SU-DHL-6 (cell line): ENCODE results near the gene G2E3.

ENCODE experiments used
- H2AFZ ChIP-seq: fragments of 200-600 bp; sonication (generic); 2 replicates; pipeline ENCODE4 v1.6.1; 2014; ENCODE audit warnings: low read depth, mild to moderate bottlenecking, moderate library complexity, mixed read lengths, antibody characterized with exemption, low read length; ENCODE audit not compliant: severe bottlenecking
- H3F3A ChIP-seq: fragments of 200-600 bp; shearing (Covaris generic); 2 replicates; pipeline ENCODE4 v1.6.0; 2016; ENCODE audit warnings: antibody characterized with exemption, mild to moderate bottlenecking; ENCODE audit not compliant: insufficient read depth
- H3K27ac ChIP-seq: fragments of 200-600 bp; sonication (generic); 2 replicates; pipeline ENCODE4 v1.5.1; 2016; ENCODE audit warnings: low read depth, mild to moderate bottlenecking, low read length, moderate library complexity, mixed read lengths
- H3K27me3 ChIP-seq: fragments of 200-600 bp; sonication (generic), shearing (Covaris generic); 2 replicates; pipeline ENCODE4 v1.6.0; 2014; ENCODE audit warnings: mild to moderate bottlenecking, low read length
- H3K36me3 ChIP-seq: fragments of 200-600 bp; sonication (generic); 2 replicates; pipeline ENCODE4 v1.6.1; 2014; ENCODE audit warnings: mild to moderate bottlenecking, low read length, mixed read lengths
- H3K4me2 ChIP-seq: fragments of 300-600, 200-600 bp; shearing (Covaris generic), sonication (generic); 2 replicates; pipeline ENCODE4 v1.6.0; 2014; ENCODE audit warnings: low read length, low read depth, mild to moderate bottlenecking; ENCODE audit not compliant: poor library complexity, severe bottlenecking
- H3K4me3 ChIP-seq: fragments of 200-600 bp; sonication (generic); 2 replicates; pipeline ENCODE4 v1.5.1; 2014; ENCODE audit warnings: antibody characterized with exemption, low read length, mild to moderate bottlenecking, mixed read lengths; ENCODE audit not compliant: insufficient read depth, poor library complexity, severe bottlenecking
- H3K79me2 ChIP-seq: fragments of 200-600 bp; sonication (generic); 2 replicates; pipeline ENCODE4 v1.6.1; 2014; ENCODE audit warnings: mild to moderate bottlenecking, low read length, moderate library complexity; ENCODE audit not compliant: insufficient read depth
- H3K9ac ChIP-seq: fragments of 200-600 bp; sonication (generic); 2 replicates; pipeline ENCODE4 v1.7.0; 2014; ENCODE audit warnings: mild to moderate bottlenecking, low read length
- H3K9me2 ChIP-seq: fragments of 200-600 bp; sonication (generic); replicated peaks from 2 replicates; pipeline ENCODE4 v1.6.1; 2014; ENCODE audit warnings: low read length; ENCODE audit not compliant: insufficient read depth
- H3K9me3 ChIP-seq: fragments of 200-600 bp; sonication (generic); 2 replicates; pipeline ENCODE4 v1.6.1; 2014; ENCODE audit warnings: low read length, mixed read lengths; ENCODE audit not compliant: insufficient read depth
- H4K20me1 ChIP-seq: fragments of 200-600 bp; sonication (generic); 2 replicates; pipeline ENCODE4 v1.6.1; 2014; ENCODE audit warnings: low read depth, mild to moderate bottlenecking, antibody characterized with exemption, low read length, moderate library complexity, mixed read lengths
- EZH2phosphoT487 ChIP-seq: fragments of 200-600 bp; sonication (generic), shearing (Covaris generic); conservative IDR thresholded peaks from 2 replicates; pipeline ENCODE4 v1.6.1; 2018; ENCODE audit warnings: mild to moderate bottlenecking, antibody characterized with exemption, low read length, moderate library complexity, mixed read lengths
- TF ChIP-seq, protein P1 (sequence below): fragments of 200-600 bp; sonication (generic); IDR thresholded peaks from one replicate; pipeline ENCODE4 v1.5.1; 2017; ENCODE audit warnings: antibody characterized with exemption, mild to moderate bottlenecking, low read length, moderate library complexity; ENCODE audit not compliant: insufficient read depth, poor library complexity, severe bottlenecking

Gene G2E3, protein sequence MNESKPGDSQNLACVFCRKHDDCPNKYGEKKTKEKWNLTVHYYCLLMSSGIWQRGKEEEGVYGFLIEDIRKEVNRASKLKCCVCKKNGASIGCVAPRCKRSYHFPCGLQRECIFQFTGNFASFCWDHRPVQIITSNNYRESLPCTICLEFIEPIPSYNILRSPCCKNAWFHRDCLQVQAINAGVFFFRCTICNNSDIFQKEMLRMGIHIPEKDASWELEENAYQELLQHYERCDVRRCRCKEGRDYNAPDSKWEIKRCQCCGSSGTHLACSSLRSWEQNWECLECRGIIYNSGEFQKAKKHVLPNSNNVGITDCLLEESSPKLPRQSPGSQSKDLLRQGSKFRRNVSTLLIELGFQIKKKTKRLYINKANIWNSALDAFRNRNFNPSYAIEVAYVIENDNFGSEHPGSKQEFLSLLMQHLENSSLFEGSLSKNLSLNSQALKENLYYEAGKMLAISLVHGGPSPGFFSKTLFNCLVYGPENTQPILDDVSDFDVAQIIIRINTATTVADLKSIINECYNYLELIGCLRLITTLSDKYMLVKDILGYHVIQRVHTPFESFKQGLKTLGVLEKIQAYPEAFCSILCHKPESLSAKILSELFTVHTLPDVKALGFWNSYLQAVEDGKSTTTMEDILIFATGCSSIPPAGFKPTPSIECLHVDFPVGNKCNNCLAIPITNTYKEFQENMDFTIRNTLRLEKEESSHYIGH

DNA sequence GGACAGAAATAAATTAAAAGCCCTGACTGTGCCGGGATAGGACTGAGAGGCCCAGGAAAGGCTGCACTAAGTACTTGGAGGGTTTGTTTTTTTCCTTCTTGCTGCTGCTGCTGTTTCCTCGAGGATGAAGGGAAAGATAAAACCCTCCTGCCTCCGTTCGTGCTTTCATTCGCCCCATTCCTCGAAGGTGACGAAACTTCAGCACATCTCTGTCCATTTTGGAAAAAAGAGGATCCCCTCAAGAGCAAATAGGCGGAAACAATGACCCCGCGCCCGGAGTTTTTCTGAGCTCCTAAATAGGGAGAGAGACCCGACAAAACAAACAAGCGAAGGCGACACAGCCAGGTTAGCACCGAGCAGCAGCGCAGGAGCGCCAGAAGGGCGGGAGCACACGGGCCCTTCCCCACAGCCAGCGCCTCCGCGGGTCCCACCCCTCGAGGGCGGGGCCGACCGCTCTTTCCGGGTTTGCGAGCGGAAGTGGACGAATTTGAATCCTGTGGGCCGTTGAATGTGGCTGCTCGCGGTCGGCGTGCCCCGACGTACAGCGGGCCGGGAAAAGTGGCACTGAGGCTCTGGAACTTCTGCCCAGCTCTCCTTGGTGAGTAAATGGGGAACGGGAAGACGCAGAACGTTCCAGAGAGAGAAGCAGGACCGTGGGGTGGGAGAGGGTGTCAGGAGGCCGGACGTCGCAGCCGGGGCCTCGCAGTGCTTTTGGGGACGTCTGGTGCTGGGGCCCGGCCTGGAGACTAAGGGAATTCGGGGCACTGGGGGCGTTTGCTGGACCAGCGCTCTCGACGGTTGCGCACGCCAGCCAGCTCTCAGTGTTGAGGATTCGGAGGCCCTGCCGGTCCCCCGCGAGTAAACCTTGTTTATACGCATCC, at the start of gene G2E3:
TSS of gene G2E3 (plus strand) at position 484 of the 881 bp plus-strand sequence. CDS start 21,922 bp downstream, outside the sequence.
- peak within 1 kb of the TSS; percentile 96 for H3K4me2 ChIP-seq
- no peak for TF ChIP-seq EZH2phosphoT487
- TF ChIP-seq, protein P1, sequence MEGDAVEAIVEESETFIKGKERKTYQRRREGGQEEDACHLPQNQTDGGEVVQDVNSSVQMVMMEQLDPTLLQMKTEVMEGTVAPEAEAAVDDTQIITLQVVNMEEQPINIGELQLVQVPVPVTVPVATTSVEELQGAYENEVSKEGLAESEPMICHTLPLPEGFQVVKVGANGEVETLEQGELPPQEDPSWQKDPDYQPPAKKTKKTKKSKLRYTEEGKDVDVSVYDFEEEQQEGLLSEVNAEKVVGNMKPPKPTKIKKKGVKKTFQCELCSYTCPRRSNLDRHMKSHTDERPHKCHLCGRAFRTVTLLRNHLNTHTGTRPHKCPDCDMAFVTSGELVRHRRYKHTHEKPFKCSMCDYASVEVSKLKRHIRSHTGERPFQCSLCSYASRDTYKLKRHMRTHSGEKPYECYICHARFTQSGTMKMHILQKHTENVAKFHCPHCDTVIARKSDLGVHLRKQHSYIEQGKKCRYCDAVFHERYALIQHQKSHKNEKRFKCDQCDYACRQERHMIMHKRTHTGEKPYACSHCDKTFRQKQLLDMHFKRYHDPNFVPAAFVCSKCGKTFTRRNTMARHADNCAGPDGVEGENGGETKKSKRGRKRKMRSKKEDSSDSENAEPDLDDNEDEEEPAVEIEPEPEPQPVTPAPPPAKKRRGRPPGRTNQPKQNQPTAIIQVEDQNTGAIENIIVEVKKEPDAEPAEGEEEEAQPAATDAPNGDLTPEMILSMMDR, result no peak
- H3K36me3 ChIP-seq, result peaks cover 8% of the 10 kb centered on the region

GRCh38 chr14:30517737-30518136, 41.2 kb upstream of the G2E3 start:
- no peaks in the 10 kb centered on the region for H3K9me3 ChIP-seq
- H3K27me3 ChIP-seq, result no peaks in the 10 kb centered on the region
- H3K4me3 ChIP-seq, result no peak overlapping the region
- H4K20me1 ChIP-seq, result no peaks in the 10 kb centered on the region
- H3K79me2 ChIP-seq, result no peaks in the 10 kb centered on the region
- no peak overlapping the region for H3K4me2 ChIP-seq
- no peak overlapping the region for H2AFZ ChIP-seq
- H3K9me2 ChIP-seq, result no peaks in the 10 kb centered on the region
- H3F3A ChIP-seq, result no peaks in the 10 kb centered on the region
- no peak overlapping the region for H3K27ac ChIP-seq
- H3K9ac ChIP-seq, result no peak overlapping the region
- TF ChIP-seq, protein P1, result no peak
- no peak for TF ChIP-seq EZH2phosphoT487
- H3K36me3 ChIP-seq, result no peaks in the 10 kb centered on the region

More for the DNA sequence above, at the start of gene G2E3:
- Histone ChIP-seq H3K9ac (peak within 1 kb of the TSS; percentile 84), H3K9me3 (no peaks in the 10 kb centered on the region), H3K27me3 (no peaks in the 10 kb centered on the region), H3K9me2 (no peaks in the 10 kb centered on the region), H4K20me1 (peaks cover 19% of the 10 kb centered on the region), H3K79me2 (peaks cover 48% of the 10 kb centered on the region), H3K27ac (peak within 1 kb of the TSS; percentile 76), H2AFZ (peak within 1 kb of the TSS; percentile 95), H3K4me3 (peak within 1 kb of the TSS; percentile 95), H3F3A (no peaks in the 10 kb centered on the region)

DNA sequence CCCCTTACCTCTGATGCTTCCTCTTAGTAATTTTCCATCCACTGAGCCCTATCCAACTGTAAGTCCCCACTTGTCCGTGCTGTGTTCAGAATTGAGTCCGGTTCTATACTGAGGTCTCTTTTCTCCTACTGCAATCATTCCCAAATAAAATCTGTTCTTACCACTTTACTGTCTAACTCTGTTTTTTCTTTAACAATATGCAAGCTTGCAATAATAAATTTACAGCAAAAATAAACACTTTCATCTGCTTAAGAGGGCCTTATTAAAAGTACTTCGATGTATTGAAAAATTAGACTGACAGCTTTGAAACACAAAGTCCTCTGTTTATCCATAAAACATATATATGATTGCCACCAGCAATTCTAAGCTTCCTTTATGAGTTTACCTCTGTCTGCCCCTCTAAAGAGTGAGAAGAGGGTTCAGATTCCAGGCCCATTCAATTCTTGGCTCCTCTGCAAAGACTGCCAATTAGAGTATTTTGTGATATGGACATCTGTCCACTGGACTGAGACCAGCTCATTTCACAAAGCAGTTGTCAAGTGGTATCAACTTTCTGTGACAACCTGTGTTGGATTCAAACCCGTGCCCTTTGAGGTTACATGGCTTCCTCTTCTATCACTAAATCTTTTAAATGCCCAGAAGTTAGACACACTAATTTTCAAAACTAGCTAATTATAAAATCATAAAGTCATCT, 39.9 kb upstream of the G2E3 start:
- Histone ChIP-seq H3K9me2 (no peaks in the 10 kb centered on the region), H4K20me1 (no peaks in the 10 kb centered on the region), H3K36me3 (no peaks in the 10 kb centered on the region), H3K4me3 (no peak overlapping the region), H3K4me2 (no peak overlapping the region), H3K9me3 (no peaks in the 10 kb centered on the region), H3K9ac (no peak overlapping the region), H2AFZ (no peak overlapping the region), H3F3A (no peaks in the 10 kb centered on the region), H3K27me3 (no peaks in the 10 kb centered on the region), H3K79me2 (no peaks in the 10 kb centered on the region), H3K27ac (no peak overlapping the region)
- TF ChIP-seq EZH2phosphoT487, result no peak
- TF ChIP-seq, protein P1, result no peak
